ENCODE data around the gene SORT1. TPM values are rescaled to one million over a fixed set of nuclear protein-coding genes. Genes with fewer than 3 reads are reported as not detected.
A peak's percentile ranks its signal among the peaks of the same experiment; 100 is the strongest.
"Not testable (repeated sequence)": the region's sequence is repeated elsewhere in the genome, so short reads cannot be mapped to it uniquely, and the experiment has no call there.

SORT1 gene
- total and polyA plus RNA-seq, 8 donors: 4.6 to 481 (median 36.6) TPM

- 66 to 76% (median 71%) methylated on average over 6 to 7 of the region's 7 CpGs for WGBS, 5 donors
- peak within 1 kb of the TSS in 2 of 5 donors; percentile 26 to 32 for H3K27ac ChIP-seq
- H3K9me3 ChIP-seq: no peaks in the 10 kb centered on the region
- H3K4me1 ChIP-seq: peaks cover 0 to 41% (median 13%) of the 10 kb centered on the region in 4 donors
- H3K4me3 ChIP-seq: no peak within 1 kb of the TSS
- H3K27me3 ChIP-seq: no peaks in the 10 kb centered on the region
- TF ChIP-seq EP300 (IDR thresholded peaks at IDR 0.05) (no peak), POLR2AphosphoS5 (IDR thresholded peaks at IDR 0.05) (no peak), POLR2A (IDR thresholded peaks at IDR 0.05) (no peak), CTCF (IDR thresholded peaks at IDR 0.05) (no peak)
- intact Hi-C loops (cut with DNase I; ENCODE audit: low total_unique reads): no loop called here
- peaks cover 0 to 17% (median 12%) of the 10 kb centered on the region in 4 donors for H3K36me3 ChIP-seq
- peak in 1 of 2 donors; percentile 23 for DNase-seq
These were observed 90.9 kb downstream of the SORT1 start, which contains the start of gene MYBPHL for GRCh38 chr1:109306832-109307273. Gene MYBPHL (minus strand): TSS chr1:109307011. CDS start chr1:109306991, 20 bp downstream.

- peak in 1 of 2 donors; percentile 36 for DNase-seq
- WGBS, 5 donors: 39 to 56% (median 52%) methylated on average over 10 of the region's 10 CpGs
These were observed 91.7 kb downstream of the SORT1 start for GRCh38 chr1:109305991-109306390.

GRCh38 chr1:109304226-109304920 is 93.3 kb downstream of the SORT1 start:
- TF ChIP-seq EP300 (IDR thresholded peaks at IDR 0.05) (no peak), POLR2AphosphoS5 (IDR thresholded peaks at IDR 0.05) (no peak)
- Histone ChIP-seq H3K27ac (peak overlapping the region in 2 of 5 donors; percentile 16 to 32), H3K36me3 (no peaks in the 10 kb centered on the region), H3K4me3 (no peak overlapping the region), H3K4me1 (peaks cover 0 to 51% (median 15%) of the 10 kb centered on the region in 4 donors), H3K9me3 (no peaks in the 10 kb centered on the region), H3K27me3 (no peaks in the 10 kb centered on the region)
- intact Hi-C loops (cut with DNase I; ENCODE audit: low total_unique reads): no loop called here
- 51 to 59% (median 52%) methylated on average over 7 to 8 of the region's 8 CpGs for WGBS, 5 donors
- DNase-seq: peak in 1 of 2 donors; percentile 24

More at GRCh38 chr1:109305991-109306390, 91.7 kb downstream of the SORT1 start:
- H3K27ac ChIP-seq: peak overlapping the region in 1 of 5 donors; percentile 32
- H3K27me3 ChIP-seq; H3K36me3 ChIP-seq; H3K9me3 ChIP-seq; intact Hi-C loops (cut with DNase I; ENCODE audit: low total_unique reads); H3K4me3 ChIP-seq: not testable (repeated sequence)
- H3K4me1 ChIP-seq: peaks cover 0 to 41% (median 13%) of the 10 kb centered on the region in 4 donors

- Histone ChIP-seq H3K4me1 (peaks cover 0 to 53% (median 20%) of the 10 kb centered on the region in 4 donors), H3K4me3 (no peak overlapping the region), H3K9me3 (no peaks in the 10 kb centered on the region), H3K27ac (no peak overlapping the region), H3K36me3 (no peaks in the 10 kb centered on the region), H3K27me3 (peaks cover 0 to 4% (median 0%) of the 10 kb centered on the region in 3 donors)
- WGBS, 5 donors: 74 to 84% (median 82%) methylated on average over 5 of the region's 5 CpGs
- no peak for DNase-seq
- TF ChIP-seq POLR2A (IDR thresholded peaks at IDR 0.05) (no peak), EP300 (IDR thresholded peaks at IDR 0.05) (no peak), POLR2AphosphoS5 (IDR thresholded peaks at IDR 0.05) (no peak), CTCF (IDR thresholded peaks at IDR 0.05) (no peak)
- intact Hi-C loops (cut with DNase I; ENCODE audit: low total_unique reads): no loop called here
These were observed 95.8 kb downstream of the SORT1 start for GRCh38 chr1:109301874-109302273.

- Histone ChIP-seq H3K4me3 (no peak overlapping the region), H3K27ac (no peak overlapping the region), H3K9me3 (no peaks in the 10 kb centered on the region), H3K36me3 (no peaks in the 10 kb centered on the region), H3K4me1 (peaks cover 0 to 42% (median 17%) of the 10 kb centered on the region in 4 donors), H3K27me3 (peaks cover 0 to 7% (median 0%) of the 10 kb centered on the region in 3 donors)
- 71 to 75% (median 72%) methylated on average over 15 to 16 of the region's 16 CpGs for WGBS, 5 donors
- TF ChIP-seq EP300 (IDR thresholded peaks at IDR 0.05): no peak
- TF ChIP-seq POLR2A (IDR thresholded peaks at IDR 0.05): no peak
- no peak for TF ChIP-seq POLR2AphosphoS5 (IDR thresholded peaks at IDR 0.05)
- no peak for TF ChIP-seq CTCF (IDR thresholded peaks at IDR 0.05)
- intact Hi-C loops (cut with DNase I; ENCODE audit: low total_unique reads): no loop called here
- no peak for DNase-seq
These were observed 97.0 kb downstream of the SORT1 start for GRCh38 chr1:109300650-109301151.
